Right lobe of liver (tissue), 4 donors: Measurements from ENCODE around the gene MN1.

ENCODE experiments used
- CTCF ChIP-seq, 4 donors: fragments of 200-600 bp in 3 of 4; fragments of 450-650 bp in 1 of 4; IDR thresholded peaks; one replicate each; pipeline versions ENCODE4 v1.5.1 to v1.8.0; 2016 to 2022; ENCODE audit warnings: antibody characterized with exemption in 4 of 4, mild to moderate bottlenecking in 2 of 4
- POLR2A ChIP-seq: fragments of 450-650 bp; IDR thresholded peaks from one replicate; pipeline ENCODE4 v1.6.1; 2017; ENCODE audit warnings: antibody characterized with exemption, mild to moderate bottlenecking
- donor health status: DM: no; HTN: no; CAD: no.
- donor health status: DM: no; HTN: no; CAD: no.
- donor health status: DM: no; HTN: yes; CAD: no.

- TF ChIP-seq CTCF (IDR thresholded peaks at IDR 0.05) (no peak), POLR2A (no peak)
Observed at GRCh38 chr22:27727673-27728451, 73.7 kb downstream of the MN1 start.
